Endothelial cell of umbilical vein (primary cell): Measurements from ENCODE around the gene TTLL11. TPM values are rescaled to one million over a fixed set of nuclear protein-coding genes. Genes with fewer than 3 reads are reported as not detected.

Experiments
- BruUV-seq: library from RNA; stranded (reverse); fragments of 400-500 nt; replicated peaks from 2 replicates; lab custom pipeline; 2021; lab: Mats Ljungman, UMichigan
- CTCF ChIA-PET: fragments of 300-600, 350-600 bp; sonication (Branson Sonifier 250); formaldehyde crosslinking; loops from one replicate; lab custom pipeline; 2021; ENCODE audit warnings: antibody characterized with exemption, inconsistent platforms; lab: Charles Lee
- POLR2A ChIA-PET: fragments of 300-600, 350-600 bp; sonication (Branson Sonifier 250); formaldehyde crosslinking; loops from one replicate; lab custom pipeline; 2021; ENCODE audit warnings: antibody characterized with exemption, inconsistent platforms; lab: Charles Lee
- DNase-seq: peaks from one replicate; pipeline ENCODE4 v3.0.0-alpha.2; 2011; ENCODE audit warnings: low read depth, low spot score
- FAIRE-seq: peaks from 2 replicates; lab custom pipeline; 2011; peaks lifted over from hg19 to GRCh38; lab: Jason Lieb, UNC
- H2AFZ ChIP-seq: 2 replicates; pipeline ENCODE4 v1.6.0; 2012; ENCODE audit warnings: low read depth, low read length, control low read depth, inconsistent platforms
- H3K27ac ChIP-seq: 2 replicates; pipeline ENCODE4 v1.5.1; 2011; ENCODE audit warnings: low read depth, mild to moderate bottlenecking, control low read depth, low read length, moderate library complexity; ENCODE audit not compliant: insufficient read depth
- H3K27me3 ChIP-seq, 2 experiments: 2 replicates each; pipeline versions ENCODE4 v1.6.0 to v1.6.1; 2011; ENCODE audit warnings: low read length in 2 of 2, mixed read lengths in 1 of 2; ENCODE audit not compliant: control insufficient read depth in 2 of 2, insufficient read depth in 2 of 2
- H3K36me3 ChIP-seq, 2 experiments: 2 replicates in 1 of 2; 3 replicates in 1 of 2; pipeline ENCODE4 v1.5.1; 2011; ENCODE audit warnings: low read length in 2 of 2, mild to moderate bottlenecking in 1 of 2, moderate library complexity in 1 of 2; ENCODE audit not compliant: control insufficient read depth in 2 of 2, insufficient read depth in 2 of 2; ENCODE audit errors: extremely low read depth in 1 of 2
- H3K4me1 ChIP-seq: 3 replicates; pipeline ENCODE4 v1.5.1; 2011; ENCODE audit warnings: mild to moderate bottlenecking, low read length; ENCODE audit not compliant: control insufficient read depth, insufficient read depth; ENCODE audit errors: extremely low read depth
- H3K4me2 ChIP-seq: 2 replicates; pipeline ENCODE4 v1.6.1; 2011; ENCODE audit warnings: low read length, control low read depth, mixed read lengths; ENCODE audit not compliant: insufficient read depth
- H3K4me3 ChIP-seq, 3 experiments: fragments of 200-600 bp in 1 of 3; sonication (generic), shearing (Covaris generic) in 1 of 3; replicated peaks in 1 of 3; 2 replicates each; pipeline ENCODE4 v1.5.1; 2011 to 2016; ENCODE audit warnings: control low read depth in 3 of 3, low read length in 3 of 3, mild to moderate bottlenecking in 2 of 3, inconsistent platforms in 1 of 3, low read depth in 1 of 3, moderate library complexity in 1 of 3; ENCODE audit not compliant: insufficient read depth in 1 of 3
- H3K79me2 ChIP-seq: 2 replicates; pipeline ENCODE4 v1.6.0; 2012; ENCODE audit warnings: low read length, inconsistent platforms; ENCODE audit not compliant: control insufficient read depth, insufficient read depth
- H3K9ac ChIP-seq: replicated peaks from 2 replicates; pipeline ENCODE3; 2011; ENCODE audit warnings: low read length, control low read depth; ENCODE audit not compliant: insufficient read depth; ENCODE audit errors: extremely low read depth
- H3K9me1 ChIP-seq: replicated peaks from 3 replicates; pipeline ENCODE4 v1.6.0; 2011; ENCODE audit warnings: mild to moderate bottlenecking, low read length; ENCODE audit not compliant: control insufficient read depth, insufficient read depth; ENCODE audit errors: extremely low read depth
- H3K9me3 ChIP-seq: replicated peaks from 2 replicates; pipeline ENCODE4 v1.5.1; 2012; ENCODE audit warnings: low read length, inconsistent platforms; ENCODE audit not compliant: control insufficient read depth, insufficient read depth
- H4K20me1 ChIP-seq: replicated peaks from 2 replicates; pipeline ENCODE3; 2011; ENCODE audit warnings: mild to moderate bottlenecking, low read length; ENCODE audit not compliant: control insufficient read depth, insufficient read depth; ENCODE audit errors: extremely low read depth
- EZH2 ChIP-seq: IDR thresholded peaks from 2 replicates; pipeline ENCODE4 v1.6.1; 2012; ENCODE audit warnings: borderline replicate concordance, low read depth, mild to moderate bottlenecking, moderate library complexity, low read length, inconsistent platforms; ENCODE audit not compliant: severe bottlenecking
- FOS ChIP-seq: IDR thresholded peaks from 2 replicates; pipeline ENCODE4 v1.6.1; 2011; ENCODE audit warnings: mild to moderate bottlenecking, low read length, moderate library complexity, borderline replicate concordance; ENCODE audit not compliant: insufficient read depth
- GATA2 ChIP-seq: IDR thresholded peaks from 2 replicates; pipeline ENCODE4 v1.7.0; 2011; ENCODE audit warnings: low read depth, mild to moderate bottlenecking, moderate library complexity, mixed read lengths, low read length; ENCODE audit not compliant: insufficient read length, insufficient read depth
- MAX ChIP-seq: IDR thresholded peaks from 2 replicates; pipeline ENCODE4 v1.6.1; 2011; ENCODE audit not compliant: insufficient read depth, insufficient read length
- POLR2AphosphoS5 ChIP-seq: IDR thresholded peaks from 2 replicates; pipeline ENCODE4 v1.6.1; 2012; ENCODE audit warnings: low read depth, mild to moderate bottlenecking, control low read depth, low read length, moderate library complexity; ENCODE audit not compliant: insufficient read depth
- dilution Hi-C: fragments of 300-500 bp; cut with MboI; formaldehyde crosslinking; loops from one replicate; pipeline ENCODE4 v1.15.0; 2019; ENCODE audit warnings: low sequenced_read_pairs; ENCODE audit not compliant: extremely low pct_ligation_motif_present
- intact Hi-C: fragments of 100-400 bp; cut with micrococcal nuclease; formaldehyde crosslinking; loops from one replicate; pipeline ENCODE4 v1.10.0; 2022
- polyA plus RNA-seq, 4 experiments: library from polyadenylated mRNA; depleted of rRNA in 3 of 4; stranded (reverse) in 3 of 4; unstranded in 1 of 4; fragments of >200 nt; gene quantifications; 2 replicates each; pipeline versions ENCODE4 v1.2.1 to v1.2.3, GENCODE V29; 2011 to 2012; ENCODE audit warnings: missing spikeins in 1 of 4
- total RNA-seq: library from RNA; stranded (reverse); gene quantifications from 2 replicates; pipeline ENCODE4 v1.2.3, GENCODE V29; 2021
- TF ChIP-seq, protein P1 (sequence below), 2 donors: IDR thresholded peaks; 1 replicate in 1 of 2; 2 replicates in 1 of 2; pipeline ENCODE4 v1.5.1; 2011; ENCODE audit warnings: low read length in 2 of 2, mild to moderate bottlenecking in 2 of 2, moderate library complexity in 2 of 2, control low read depth in 1 of 2, inconsistent platforms in 1 of 2, low read depth in 1 of 2; ENCODE audit not compliant: insufficient read depth in 1 of 2; ENCODE audit errors: extremely low read depth in 1 of 2

TTLL11 gene
- total and polyA plus RNA-seq, 2 donors (not counting 3 experiments of a cell fraction or from before 2014, with no cell fraction given): 4.9 to 5.1 TPM

DNA sequence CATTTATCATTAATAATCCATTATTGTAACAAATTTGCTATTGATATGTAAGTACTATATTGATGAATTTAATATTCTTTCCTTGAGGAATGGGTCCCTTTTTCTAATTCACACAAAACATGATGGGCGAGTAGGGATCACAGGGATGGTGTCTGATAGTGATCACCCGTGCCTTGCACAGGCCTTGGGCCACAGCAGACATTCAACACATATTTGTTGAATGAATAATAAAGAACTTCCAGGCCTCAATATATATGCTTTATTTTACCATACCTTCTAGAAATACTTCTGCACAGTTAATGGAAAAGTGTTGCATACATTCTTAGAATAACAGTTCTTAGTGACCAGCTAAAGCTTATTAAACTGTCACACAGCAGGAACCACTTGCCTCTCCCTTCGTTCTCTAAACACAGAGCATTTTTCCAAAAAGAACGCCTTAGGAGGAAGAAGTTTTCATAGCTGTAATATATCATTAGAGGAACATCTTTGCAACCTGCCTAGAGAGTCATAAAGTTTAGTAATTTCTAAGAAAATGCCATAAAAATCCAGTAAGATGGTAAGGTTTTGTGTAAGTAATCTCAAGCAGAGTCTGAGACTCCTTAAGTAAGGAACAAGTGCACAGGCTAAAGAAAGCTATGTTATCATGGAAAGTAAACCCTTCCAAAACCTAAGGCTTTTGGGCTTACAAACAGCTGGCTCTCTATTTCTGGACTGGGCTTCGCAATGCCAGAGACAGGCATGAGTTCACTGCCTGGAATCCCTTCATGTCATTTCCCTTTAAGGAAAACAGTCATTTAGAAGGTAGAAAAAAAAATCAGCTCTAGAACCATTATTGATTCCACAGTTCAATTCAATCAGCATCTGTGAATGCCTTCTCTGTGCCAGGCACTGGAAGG is 17.7 kb downstream of the TTLL11 start:
- H3K4me2 ChIP-seq: no peak overlapping the region
- DNase-seq (no peak), FAIRE-seq (no peak)
- no peaks in the 10 kb centered on the region for H3K4me1 ChIP-seq
- no peak overlapping the region for H3K9ac ChIP-seq
- CTCF ChIA-PET: no interaction called here
- H3K27ac ChIP-seq: no peak overlapping the region
- H3K36me3 ChIP-seq: no peaks in the 10 kb centered on the region
- intact Hi-C loops: no loop called here
- dilution Hi-C loops: no loop called here
- no peak overlapping the region for H2AFZ ChIP-seq
- POLR2A ChIA-PET: no interaction called here
- no peaks in the 10 kb centered on the region for H3K9me1 ChIP-seq
- no TSS peak for BruUV-seq
- TF ChIP-seq, protein P1, sequence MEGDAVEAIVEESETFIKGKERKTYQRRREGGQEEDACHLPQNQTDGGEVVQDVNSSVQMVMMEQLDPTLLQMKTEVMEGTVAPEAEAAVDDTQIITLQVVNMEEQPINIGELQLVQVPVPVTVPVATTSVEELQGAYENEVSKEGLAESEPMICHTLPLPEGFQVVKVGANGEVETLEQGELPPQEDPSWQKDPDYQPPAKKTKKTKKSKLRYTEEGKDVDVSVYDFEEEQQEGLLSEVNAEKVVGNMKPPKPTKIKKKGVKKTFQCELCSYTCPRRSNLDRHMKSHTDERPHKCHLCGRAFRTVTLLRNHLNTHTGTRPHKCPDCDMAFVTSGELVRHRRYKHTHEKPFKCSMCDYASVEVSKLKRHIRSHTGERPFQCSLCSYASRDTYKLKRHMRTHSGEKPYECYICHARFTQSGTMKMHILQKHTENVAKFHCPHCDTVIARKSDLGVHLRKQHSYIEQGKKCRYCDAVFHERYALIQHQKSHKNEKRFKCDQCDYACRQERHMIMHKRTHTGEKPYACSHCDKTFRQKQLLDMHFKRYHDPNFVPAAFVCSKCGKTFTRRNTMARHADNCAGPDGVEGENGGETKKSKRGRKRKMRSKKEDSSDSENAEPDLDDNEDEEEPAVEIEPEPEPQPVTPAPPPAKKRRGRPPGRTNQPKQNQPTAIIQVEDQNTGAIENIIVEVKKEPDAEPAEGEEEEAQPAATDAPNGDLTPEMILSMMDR (IDR thresholded peaks at IDR 0.05; ENCODE audit: extremely low read depth in 1 of 2, insufficient read depth in 1 of 2, low read depth in 1 of 2, low read length in 2 of 2): no peak
- no peaks in the 10 kb centered on the region for H4K20me1 ChIP-seq
- H3K79me2 ChIP-seq: no peaks in the 10 kb centered on the region
- H3K4me3 ChIP-seq: no peak overlapping the region
- H3K9me3 ChIP-seq: no peaks in the 10 kb centered on the region
- H3K27me3 ChIP-seq: no peaks in the 10 kb centered on the region

GRCh38 chr9:122071715-122072114 is 21.4 kb downstream of the TTLL11 start:
- Histone ChIP-seq H3K9ac (no peak overlapping the region), H3K4me2 (no peak overlapping the region), H3K79me2 (no peaks in the 10 kb centered on the region), H3K4me1 (no peaks in the 10 kb centered on the region), H4K20me1 (no peaks in the 10 kb centered on the region), H3K4me3 (no peak overlapping the region), H3K27ac (no peak overlapping the region), H3K9me3 (no peaks in the 10 kb centered on the region), H3K36me3 (no peaks in the 10 kb centered on the region), H2AFZ (no peak overlapping the region), H3K27me3 (no peaks in the 10 kb centered on the region), H3K9me1 (no peaks in the 10 kb centered on the region)
- FAIRE-seq (no peak), DNase-seq (no peak)
- dilution Hi-C loops (no loop called here), intact Hi-C loops (no loop called here)
- CTCF ChIA-PET: no interaction called here
- POLR2A ChIA-PET: no interaction called here
- TF ChIP-seq POLR2AphosphoS5 (no peak), GATA2 (no peak), EZH2 (no peak), MAX (no peak), FOS (no peak)
- BruUV-seq: no TSS peak
